Measurements from ENCODE around the gene UMPS. TPM values are rescaled to one million over a fixed set of nuclear protein-coding genes. Genes with fewer than 3 reads are reported as not detected.
"Not testable (repeated sequence)": the region's sequence is repeated elsewhere in the genome, so short reads cannot be mapped to it uniquely, and the experiment has no call there.

The UMPS gene
- total RNA-seq, 1 donor: 28.6 TPM

DNA sequence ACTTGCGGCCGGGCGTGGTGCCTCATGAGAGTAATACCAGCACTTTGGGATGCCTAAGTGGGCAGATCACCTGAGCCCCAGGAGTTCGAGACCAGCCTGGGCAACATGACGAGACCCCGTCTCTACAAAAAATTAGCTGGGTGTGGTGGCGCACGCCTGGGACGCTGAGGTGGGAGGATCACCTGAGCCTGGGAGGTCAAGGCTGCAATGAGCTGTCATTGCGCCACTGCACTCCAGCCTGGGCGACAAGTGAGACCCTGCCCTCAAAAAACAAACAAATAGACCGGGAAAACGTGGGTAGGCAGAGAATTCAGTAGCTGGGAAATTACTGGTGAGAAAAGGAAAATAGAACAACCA, 667 bp downstream of the UMPS start:
- DNase-seq (ENCODE audit: low read depth): no peak
- peak overlapping the region; percentile 77 for H3K4me3 ChIP-seq (ENCODE audit: low read depth, low read length)
- TF ChIP-seq, protein P1, sequence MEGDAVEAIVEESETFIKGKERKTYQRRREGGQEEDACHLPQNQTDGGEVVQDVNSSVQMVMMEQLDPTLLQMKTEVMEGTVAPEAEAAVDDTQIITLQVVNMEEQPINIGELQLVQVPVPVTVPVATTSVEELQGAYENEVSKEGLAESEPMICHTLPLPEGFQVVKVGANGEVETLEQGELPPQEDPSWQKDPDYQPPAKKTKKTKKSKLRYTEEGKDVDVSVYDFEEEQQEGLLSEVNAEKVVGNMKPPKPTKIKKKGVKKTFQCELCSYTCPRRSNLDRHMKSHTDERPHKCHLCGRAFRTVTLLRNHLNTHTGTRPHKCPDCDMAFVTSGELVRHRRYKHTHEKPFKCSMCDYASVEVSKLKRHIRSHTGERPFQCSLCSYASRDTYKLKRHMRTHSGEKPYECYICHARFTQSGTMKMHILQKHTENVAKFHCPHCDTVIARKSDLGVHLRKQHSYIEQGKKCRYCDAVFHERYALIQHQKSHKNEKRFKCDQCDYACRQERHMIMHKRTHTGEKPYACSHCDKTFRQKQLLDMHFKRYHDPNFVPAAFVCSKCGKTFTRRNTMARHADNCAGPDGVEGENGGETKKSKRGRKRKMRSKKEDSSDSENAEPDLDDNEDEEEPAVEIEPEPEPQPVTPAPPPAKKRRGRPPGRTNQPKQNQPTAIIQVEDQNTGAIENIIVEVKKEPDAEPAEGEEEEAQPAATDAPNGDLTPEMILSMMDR (IDR thresholded peaks at IDR 0.05; ENCODE audit: insufficient read depth, low read length): no peak

DNA sequence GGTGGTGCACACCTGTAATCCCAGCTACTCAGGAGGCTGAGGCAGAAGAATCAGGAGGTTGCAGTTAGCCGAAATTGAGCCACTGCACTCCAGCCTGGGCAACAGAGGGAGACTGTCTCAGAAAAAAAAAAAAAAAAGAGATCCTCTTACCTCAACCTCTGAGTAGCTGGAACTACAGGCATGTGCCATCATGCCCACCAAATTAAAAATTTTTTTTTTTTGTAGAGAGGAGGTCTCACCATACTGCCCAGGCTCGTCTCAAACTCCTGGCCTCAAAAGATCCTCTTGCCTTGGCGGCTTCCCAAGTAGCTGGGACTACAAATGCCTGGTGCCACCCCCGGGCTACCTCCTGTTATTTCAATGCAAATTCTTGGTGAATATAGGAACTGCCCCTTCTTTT, 1.5 kb downstream of the UMPS start:
- TF ChIP-seq, protein P1 (IDR thresholded peaks at IDR 0.05; ENCODE audit: insufficient read depth, low read length): no peak
- no peak overlapping the region for H3K4me3 ChIP-seq (ENCODE audit: low read depth, low read length)
- DNase-seq (ENCODE audit: low read depth): no peak

DNA sequence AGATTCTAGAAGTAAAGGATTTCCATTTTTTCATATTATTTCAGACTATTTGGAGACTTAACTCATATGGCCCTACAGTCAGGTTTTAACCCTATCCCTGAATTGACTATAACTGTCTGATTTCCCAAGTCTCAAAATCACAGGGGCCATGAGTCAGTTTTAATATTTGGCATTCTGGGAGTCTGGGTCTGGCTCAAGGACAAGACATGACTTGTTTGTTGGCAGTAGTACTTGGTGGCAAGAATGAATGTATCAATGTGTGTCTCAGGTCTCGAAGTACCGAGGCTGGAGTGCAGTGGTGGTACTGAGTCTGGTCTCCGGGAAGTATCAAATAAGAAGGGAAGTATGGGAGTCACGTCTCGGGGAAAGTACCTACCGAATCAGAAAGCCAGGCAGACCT, 10.8 kb downstream of the UMPS start:
- DNase-seq (ENCODE audit: low read depth): peak; percentile 68
- no peak overlapping the region for H3K4me3 ChIP-seq (ENCODE audit: low read depth, low read length)
- TF ChIP-seq, protein P1 (IDR thresholded peaks at IDR 0.05; ENCODE audit: insufficient read depth, low read length): no peak

DNA sequence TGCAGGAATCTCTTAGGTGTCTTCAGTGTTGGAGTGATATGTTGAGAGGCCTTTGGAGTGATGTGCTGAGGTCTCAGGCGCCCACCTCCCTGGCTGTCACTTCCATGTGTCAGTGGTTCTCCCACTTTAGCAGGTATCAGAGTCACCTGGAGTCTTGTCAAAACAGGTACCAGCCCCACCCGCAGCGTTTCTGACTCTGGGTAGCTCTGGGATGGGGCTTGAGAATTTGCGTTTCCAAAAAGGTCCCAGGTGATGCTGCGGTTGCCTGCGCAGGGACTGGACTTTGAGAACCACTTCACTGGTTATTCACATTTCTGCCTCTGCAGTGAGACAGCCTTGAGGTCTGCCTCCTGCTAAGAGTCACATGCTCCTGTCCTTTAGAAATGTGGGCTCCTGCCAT, 15.5 kb downstream of the UMPS start:
- DNase-seq (ENCODE audit: low read depth): no peak
- no peak overlapping the region for H3K4me3 ChIP-seq (ENCODE audit: low read depth, low read length)
- TF ChIP-seq, protein P1 (IDR thresholded peaks at IDR 0.05; ENCODE audit: insufficient read depth, low read length): no peak

DNA sequence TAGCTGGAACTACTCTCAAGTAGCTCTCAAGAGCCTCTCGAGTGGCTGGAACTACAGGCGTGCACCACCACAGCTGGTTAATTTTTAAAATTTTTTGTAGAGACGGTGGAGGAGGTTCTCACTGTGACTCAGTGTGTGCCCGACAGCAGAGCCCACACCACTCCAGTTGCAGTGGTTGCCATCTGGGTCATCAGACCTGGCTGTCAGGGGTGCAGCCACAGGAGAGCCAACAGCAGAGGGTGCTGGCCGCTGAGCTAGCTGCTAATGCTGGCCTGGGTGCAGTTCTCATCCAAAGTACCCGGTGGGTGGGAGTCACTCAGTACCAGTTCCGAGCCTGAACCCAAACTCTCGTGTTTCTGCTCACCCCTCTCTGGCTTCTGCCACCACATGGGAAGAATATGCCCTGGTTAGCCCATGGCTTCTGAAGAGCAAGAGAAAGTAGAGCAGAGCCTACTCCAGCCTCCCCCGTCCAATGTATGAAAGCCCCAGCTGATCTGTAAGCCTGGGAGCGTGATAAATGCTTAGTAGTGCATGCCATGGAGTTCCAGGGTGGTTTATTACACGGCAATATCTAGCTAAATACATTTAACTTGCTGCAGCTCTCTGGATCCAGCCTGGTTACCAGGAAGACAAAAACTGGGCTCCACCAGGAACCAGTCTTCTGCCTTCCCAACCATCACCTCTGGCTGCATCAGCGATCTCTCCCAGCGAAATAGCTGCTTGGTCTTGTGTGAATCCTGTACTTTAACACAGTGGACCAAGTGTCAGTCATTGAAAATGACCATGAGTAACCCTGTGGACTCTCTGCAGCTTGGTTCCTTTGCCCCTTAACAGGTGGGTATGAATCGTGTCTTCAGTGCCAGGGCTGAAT, 17.1 kb downstream of the UMPS start:
- TF ChIP-seq, protein P1 (IDR thresholded peaks at IDR 0.05; ENCODE audit: insufficient read depth, low read length): no peak
- DNase-seq (ENCODE audit: low read depth): no peak
- no peak overlapping the region for H3K4me3 ChIP-seq (ENCODE audit: low read depth, low read length)

DNA sequence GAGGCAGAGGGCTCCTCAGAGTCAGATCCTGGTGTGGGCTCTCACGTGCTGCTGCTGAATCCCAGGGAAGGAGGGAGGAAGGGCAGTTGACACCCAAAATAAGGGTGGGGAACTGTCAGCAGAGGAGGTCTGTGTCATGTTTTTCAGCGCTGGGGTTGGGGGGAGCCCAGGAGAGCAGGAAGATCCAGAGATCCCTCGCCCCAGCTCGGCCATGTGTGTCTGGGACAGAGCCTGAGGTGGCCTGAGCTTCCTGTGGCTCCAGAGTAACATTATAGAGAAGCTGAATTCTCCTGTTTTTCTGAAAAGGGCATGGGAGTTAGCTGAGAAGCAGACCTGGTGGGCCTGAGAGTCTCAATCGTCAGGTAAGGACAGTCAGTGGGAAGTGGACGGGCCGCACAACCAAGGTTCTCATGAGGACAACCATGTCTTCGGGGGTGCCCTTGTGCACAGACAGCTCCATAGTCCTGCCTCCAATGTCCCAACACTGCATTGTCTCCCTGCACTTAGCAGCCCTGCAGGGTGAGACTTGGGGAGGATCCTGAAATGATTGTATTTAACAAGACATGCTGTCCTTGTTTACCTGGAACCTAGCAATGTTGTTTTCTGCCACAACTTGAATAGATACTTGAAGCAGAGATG, 18.4 kb downstream of the UMPS start:
- H3K4me3 ChIP-seq (ENCODE audit: low read depth, low read length): no peak overlapping the region
- TF ChIP-seq, protein P1 (IDR thresholded peaks at IDR 0.05; ENCODE audit: insufficient read depth, low read length): no peak
- DNase-seq (ENCODE audit: low read depth): no peak

DNA sequence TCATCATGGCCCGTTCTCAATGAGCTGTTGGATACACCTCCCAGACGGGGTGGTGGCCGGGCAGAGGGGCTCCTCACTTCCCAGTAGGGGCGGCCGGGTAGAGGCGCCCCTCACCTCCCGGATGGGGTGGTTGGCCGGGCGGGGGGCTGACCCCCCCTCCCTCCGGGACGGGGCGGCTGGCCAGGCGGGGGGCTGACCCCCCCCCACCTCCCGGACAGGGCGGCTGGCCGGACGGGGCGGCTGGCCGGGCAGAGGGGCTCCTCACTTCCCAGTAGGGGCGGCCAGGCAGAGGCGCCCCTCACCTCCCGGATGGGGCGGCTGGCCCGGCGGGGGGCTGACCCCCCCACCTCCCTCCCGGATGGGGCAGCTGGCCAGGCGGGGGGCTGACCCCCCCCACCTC, 19.6 kb downstream of the UMPS start:
- H3K4me3 ChIP-seq (ENCODE audit: low read depth, low read length); DNase-seq (ENCODE audit: low read depth): not testable (repeated sequence)

Measured in fibroblast of the aortic adventitia (primary cell).